ENCODE data around the gene PIP4K2A.
"Not testable (repeated sequence)": the region's sequence is repeated elsewhere in the genome, so short reads cannot be mapped to it uniquely, and the experiment has no call there.

Gene PIP4K2A

GRCh38 chr10:22699976-22700375, 14.4 kb downstream of the PIP4K2A start:
- DNase-seq (ENCODE audit: low read depth), result no peak
- H3K4me3 ChIP-seq (ENCODE audit: low read depth, low read length), result no peak overlapping the region

GRCh38 chr10:22698941-22699440, 15.4 kb downstream of the PIP4K2A start:
- no peak for DNase-seq (ENCODE audit: low read depth)
- no peak overlapping the region for H3K4me3 ChIP-seq (ENCODE audit: low read depth, low read length)

- no peak for DNase-seq (ENCODE audit: low read depth)
- no peak overlapping the region for H3K4me3 ChIP-seq (ENCODE audit: low read depth, low read length)
Measured at GRCh38 chr10:22697800-22698199, 16.6 kb downstream of the PIP4K2A start.

GRCh38 chr10:22697101-22697500, 17.3 kb downstream of the PIP4K2A start:
- DNase-seq (ENCODE audit: low read depth), result no peak
- no peak overlapping the region for H3K4me3 ChIP-seq (ENCODE audit: low read depth, low read length)

GRCh38 chr10:22693860-22694259, 20.5 kb downstream of the PIP4K2A start:
- no peak for DNase-seq (ENCODE audit: low read depth)
- H3K4me3 ChIP-seq (ENCODE audit: low read depth, low read length), result no peak overlapping the region

- H3K4me3 ChIP-seq (ENCODE audit: low read depth, low read length), result no peak overlapping the region
- peak; percentile 55 for DNase-seq (ENCODE audit: low read depth)
Measured at GRCh38 chr10:22693371-22693784, 21.0 kb downstream of the PIP4K2A start.

GRCh38 chr10:22692119-22692518, 22.3 kb downstream of the PIP4K2A start:
- DNase-seq (ENCODE audit: low read depth); H3K4me3 ChIP-seq (ENCODE audit: low read depth, low read length): not testable (repeated sequence)

- no peak for DNase-seq (ENCODE audit: low read depth)
- no peak overlapping the region for H3K4me3 ChIP-seq (ENCODE audit: low read depth, low read length)
Measured at GRCh38 chr10:22690614-22691431, 23.6 kb downstream of the PIP4K2A start.

- H3K4me3 ChIP-seq (ENCODE audit: low read depth, low read length), result no peak overlapping the region
- no peak for DNase-seq (ENCODE audit: low read depth)
Measured at GRCh38 chr10:22690158-22690557, 24.2 kb downstream of the PIP4K2A start.

GRCh38 chr10:22686347-22686746, 28.0 kb downstream of the PIP4K2A start:
- no peak overlapping the region for H3K4me3 ChIP-seq (ENCODE audit: low read depth, low read length)
- DNase-seq (ENCODE audit: low read depth), result no peak

GRCh38 chr10:22685926-22686325, 28.5 kb downstream of the PIP4K2A start:
- DNase-seq (ENCODE audit: low read depth), result no peak
- no peak overlapping the region for H3K4me3 ChIP-seq (ENCODE audit: low read depth, low read length)

- DNase-seq (ENCODE audit: low read depth), result no peak
- H3K4me3 ChIP-seq (ENCODE audit: low read depth, low read length), result no peak overlapping the region
Measured at GRCh38 chr10:22684699-22685098, 29.7 kb downstream of the PIP4K2A start.

- H3K4me3 ChIP-seq (ENCODE audit: low read depth, low read length), result no peak overlapping the region
- no peak for DNase-seq (ENCODE audit: low read depth)
Measured at GRCh38 chr10:22683140-22683389, 31.3 kb downstream of the PIP4K2A start.

GRCh38 chr10:22682237-22683139, 31.9 kb downstream of the PIP4K2A start:
- peak; percentile 41 for DNase-seq (ENCODE audit: low read depth)
- H3K4me3 ChIP-seq (ENCODE audit: low read depth, low read length), result no peak overlapping the region

- peak; percentile 55 for DNase-seq (ENCODE audit: low read depth)
- no peak overlapping the region for H3K4me3 ChIP-seq (ENCODE audit: low read depth, low read length)
Measured at GRCh38 chr10:22681783-22682183, 32.6 kb downstream of the PIP4K2A start.

- DNase-seq (ENCODE audit: low read depth), result no peak
- H3K4me3 ChIP-seq (ENCODE audit: low read depth, low read length), result no peak overlapping the region
Measured at GRCh38 chr10:22681301-22681700, 33.1 kb downstream of the PIP4K2A start.

- no peak overlapping the region for H3K4me3 ChIP-seq (ENCODE audit: low read depth, low read length)
Measured at GRCh38 chr10:22679608-22680007, 34.8 kb downstream of the PIP4K2A start.

GRCh38 chr10:22677333-22677732, 37.0 kb downstream of the PIP4K2A start:
- no peak overlapping the region for H3K4me3 ChIP-seq (ENCODE audit: low read depth, low read length)
- DNase-seq (ENCODE audit: low read depth), result no peak

More at GRCh38 chr10:22679608-22680007, 34.8 kb downstream of the PIP4K2A start:
- DNase-seq (ENCODE audit: low read depth), result no peak

- DNase-seq (ENCODE audit: low read depth), result no peak
- H3K4me3 ChIP-seq (ENCODE audit: low read depth, low read length), result no peak overlapping the region
Measured at GRCh38 chr10:22676435-22676834, 37.9 kb downstream of the PIP4K2A start.

- DNase-seq (ENCODE audit: low read depth), result no peak
- no peak overlapping the region for H3K4me3 ChIP-seq (ENCODE audit: low read depth, low read length)
Measured at GRCh38 chr10:22674573-22674930, 39.8 kb downstream of the PIP4K2A start.
